ENCODE results near the gene SAFB2.
"Not testable (repeated sequence)": the region's sequence is repeated elsewhere in the genome, so short reads cannot be mapped to it uniquely, and the experiment has no call there.

Gene SAFB2

DNA sequence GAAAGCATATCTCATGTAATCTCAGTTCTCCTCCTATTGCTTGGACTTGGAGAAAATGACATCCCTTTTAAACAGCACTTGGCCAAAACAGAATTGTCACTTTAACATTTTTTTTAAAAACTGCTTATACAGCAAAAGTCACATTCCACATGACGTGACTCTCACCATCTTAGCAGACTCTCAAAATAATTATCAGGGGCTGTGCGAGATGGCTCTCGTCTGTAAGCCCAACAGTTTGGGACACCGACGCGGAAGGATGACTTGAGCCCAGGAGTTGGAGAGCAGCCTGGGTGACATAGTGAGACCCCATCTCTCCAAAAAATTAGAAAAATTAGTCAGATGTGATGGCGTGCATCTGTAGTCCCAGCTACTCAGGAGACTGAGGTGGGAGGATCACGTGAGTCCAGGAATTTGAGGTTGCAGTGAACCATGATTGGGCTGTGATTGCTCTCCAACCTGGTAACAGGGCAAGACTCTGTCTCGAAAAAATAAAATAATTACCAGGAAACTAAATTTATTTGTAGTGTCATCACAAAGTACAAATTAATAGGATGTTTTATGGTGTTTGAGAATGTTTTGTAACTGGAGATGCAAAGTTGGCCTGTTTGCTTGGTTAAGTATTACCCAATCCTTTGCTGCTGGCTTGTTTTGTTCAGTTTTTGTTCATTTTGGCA is 9.1 kb upstream of the SAFB2 start:
- DNase-seq: no peak

GRCh38 chr19:5628919-5629481 is 6.4 kb upstream of the SAFB2 start:
- DNase-seq: no peak

GRCh38 chr19:5628461-5628860 is 5.9 kb upstream of the SAFB2 start:
- DNase-seq: no peak

GRCh38 chr19:5627395-5627904 is 4.9 kb upstream of the SAFB2 start:
- DNase-seq: peak; percentile 17

DNA sequence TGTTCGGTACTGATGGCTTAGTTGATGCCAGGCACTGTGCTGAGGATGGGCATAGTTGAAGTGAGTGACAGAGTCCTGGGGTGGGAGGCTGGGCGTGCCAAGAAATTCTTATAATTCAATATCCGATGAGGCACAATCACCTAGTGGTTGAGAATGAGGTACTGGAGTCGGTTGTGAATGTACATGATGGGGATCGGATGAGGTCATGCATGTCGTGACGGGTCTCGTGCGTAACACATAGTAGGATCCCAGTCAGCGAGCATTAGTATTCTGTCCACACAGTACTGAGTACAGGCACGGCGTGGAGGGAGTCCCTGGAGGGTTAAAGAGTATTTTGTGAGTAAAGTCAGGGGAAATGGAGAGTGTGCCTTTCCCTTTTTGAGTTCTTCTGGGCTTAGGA is 3.1 kb upstream of the SAFB2 start:
- no peak for DNase-seq

GRCh38 chr19:5624741-5625278 is 2.2 kb upstream of the SAFB2 start:
- DNase-seq: no peak

DNA sequence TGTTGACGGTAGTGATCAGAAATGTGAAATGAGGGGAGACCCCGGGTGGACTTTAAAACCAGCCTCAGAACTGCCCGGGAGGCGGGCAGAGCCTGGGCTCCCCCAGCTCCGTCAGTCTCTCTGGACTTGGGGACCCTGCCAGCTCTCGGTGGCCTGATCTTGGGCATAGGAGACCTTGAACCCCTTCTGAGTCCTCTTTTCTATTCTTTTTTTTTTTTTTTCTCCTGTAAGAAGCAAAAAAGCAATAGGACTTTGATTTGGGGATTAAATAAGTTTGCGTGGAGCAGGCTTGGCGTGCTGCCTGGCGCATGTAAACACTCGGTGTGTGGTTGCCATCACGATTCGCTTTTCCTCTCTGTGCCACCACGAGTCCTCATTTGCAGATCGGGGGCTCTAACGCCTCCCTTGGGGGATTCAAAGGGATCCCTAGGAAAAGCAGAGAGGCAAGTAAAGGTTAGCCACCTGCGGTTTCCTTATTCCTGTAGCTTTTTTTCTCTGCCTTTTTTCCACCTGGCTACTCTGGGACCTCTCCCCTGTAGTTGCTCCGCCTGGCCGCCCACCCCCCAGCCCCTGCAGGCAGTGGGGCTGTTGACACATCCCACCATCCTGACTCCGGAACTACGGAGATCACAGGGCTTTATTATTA is 1.6 kb upstream of the SAFB2 start:
- DNase-seq: no peak

DNA sequence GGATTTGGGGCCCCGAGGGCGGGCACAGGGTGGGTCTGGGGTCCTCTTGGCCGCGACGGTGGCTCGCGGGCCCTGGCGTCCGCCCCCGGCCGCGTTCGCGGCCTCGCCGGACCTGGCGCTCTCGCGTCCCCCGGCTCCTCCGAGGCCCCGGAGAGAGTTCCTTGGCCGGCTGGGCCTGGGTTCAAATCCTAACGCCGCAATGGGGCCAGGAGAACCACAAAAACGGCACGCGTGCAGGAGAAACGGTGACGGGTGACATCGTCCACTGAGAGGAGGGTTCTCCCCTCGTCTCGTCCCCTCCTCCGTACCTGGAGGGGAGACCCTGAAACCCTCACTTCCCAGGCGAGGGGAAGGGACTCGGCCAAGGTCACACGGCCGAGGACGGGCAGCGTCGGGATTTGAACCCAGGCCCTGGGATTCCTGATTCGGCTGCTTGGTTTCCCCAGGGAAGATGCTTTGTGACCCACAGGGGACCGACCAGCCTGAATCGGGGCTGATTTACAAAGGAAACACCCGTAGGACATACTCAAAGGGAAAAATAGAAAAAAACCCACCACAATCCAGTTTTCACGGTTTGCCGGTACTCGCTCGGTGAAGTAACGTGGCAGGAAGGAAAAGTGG is 931 bp upstream of the SAFB2 start:
- no peak for DNase-seq

- DNase-seq: no peak
Measured at GRCh38 chr19:5621945-5622464, 571 bp downstream of the SAFB2 start.

DNA sequence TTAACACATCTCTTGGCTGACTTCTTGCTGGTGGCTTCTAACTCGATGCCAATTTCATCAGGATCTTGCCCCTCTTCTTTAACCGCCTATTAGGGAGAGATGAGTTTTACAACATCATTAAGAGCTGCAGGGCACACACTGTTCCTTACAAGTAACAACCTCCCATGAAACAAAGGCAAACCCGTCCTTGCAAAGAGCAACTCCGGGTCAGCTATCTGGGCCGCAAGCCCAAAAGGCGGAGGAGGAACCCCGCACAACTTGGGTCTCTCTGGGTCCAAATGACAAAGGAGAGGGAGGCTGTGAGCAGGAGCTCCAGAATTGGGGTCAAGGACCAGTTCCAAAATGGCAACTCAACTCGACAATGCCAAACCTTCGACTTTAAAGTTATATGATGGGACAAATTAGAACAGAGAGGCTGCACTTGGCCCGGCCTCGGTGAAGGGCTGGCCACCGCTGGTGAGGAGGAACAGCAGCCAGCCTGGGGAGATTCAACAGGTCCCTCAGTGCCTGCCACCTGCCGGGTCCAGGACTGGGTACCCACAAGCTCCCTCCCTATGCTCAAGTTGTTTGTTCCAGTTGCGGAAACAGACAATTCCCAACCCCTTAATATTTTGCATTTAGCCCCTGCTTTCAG is 1.1 kb downstream of the SAFB2 start:
- no peak for DNase-seq

DNA sequence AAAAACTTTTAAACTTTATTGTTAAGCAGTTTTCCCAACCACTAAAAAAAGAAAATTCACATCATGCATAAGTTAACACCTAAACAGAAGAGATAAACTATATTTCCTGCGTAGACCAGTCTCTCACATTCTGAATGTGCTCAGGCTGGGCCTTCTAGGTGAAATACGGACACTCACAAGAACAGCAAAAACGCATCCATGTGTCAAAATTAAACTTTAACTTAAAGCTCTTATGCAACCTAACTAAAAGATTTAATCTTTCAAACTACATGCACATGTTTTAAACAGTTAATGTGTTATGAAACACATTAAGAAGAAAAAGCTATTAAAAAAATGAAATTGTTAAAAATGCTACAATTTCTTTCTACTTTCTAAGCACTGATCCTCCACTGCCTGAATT is 2.6 kb downstream of the SAFB2 start:
- no peak for DNase-seq

DNA sequence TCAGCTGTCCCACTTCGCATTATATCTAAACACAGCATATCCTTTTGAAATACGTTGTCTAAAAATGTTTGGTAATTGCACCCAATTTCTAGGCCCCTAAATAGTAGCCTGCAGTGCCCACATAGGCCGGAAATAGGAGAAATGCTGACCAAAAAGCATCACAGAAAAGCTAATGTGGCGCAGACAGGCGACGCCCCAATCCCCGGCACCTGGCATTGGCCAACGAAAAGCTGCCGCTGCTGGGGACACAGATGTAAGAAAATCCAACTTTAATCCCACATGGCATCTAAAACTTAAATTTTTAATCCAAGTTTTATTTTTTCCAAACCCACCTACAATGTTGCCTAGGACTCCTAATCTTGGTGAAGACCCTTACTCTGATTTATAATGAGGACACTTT is 4.0 kb downstream of the SAFB2 start:
- DNase-seq: no peak

GRCh38 chr19:5617080-5617479 is 5.5 kb downstream of the SAFB2 start:
- DNase-seq: no peak

- DNase-seq: no peak
Measured at GRCh38 chr19:5615756-5616327, 6.7 kb downstream of the SAFB2 start.

- DNase-seq: no peak
Measured at GRCh38 chr19:5612891-5613865, 9.4 kb downstream of the SAFB2 start.

DNA sequence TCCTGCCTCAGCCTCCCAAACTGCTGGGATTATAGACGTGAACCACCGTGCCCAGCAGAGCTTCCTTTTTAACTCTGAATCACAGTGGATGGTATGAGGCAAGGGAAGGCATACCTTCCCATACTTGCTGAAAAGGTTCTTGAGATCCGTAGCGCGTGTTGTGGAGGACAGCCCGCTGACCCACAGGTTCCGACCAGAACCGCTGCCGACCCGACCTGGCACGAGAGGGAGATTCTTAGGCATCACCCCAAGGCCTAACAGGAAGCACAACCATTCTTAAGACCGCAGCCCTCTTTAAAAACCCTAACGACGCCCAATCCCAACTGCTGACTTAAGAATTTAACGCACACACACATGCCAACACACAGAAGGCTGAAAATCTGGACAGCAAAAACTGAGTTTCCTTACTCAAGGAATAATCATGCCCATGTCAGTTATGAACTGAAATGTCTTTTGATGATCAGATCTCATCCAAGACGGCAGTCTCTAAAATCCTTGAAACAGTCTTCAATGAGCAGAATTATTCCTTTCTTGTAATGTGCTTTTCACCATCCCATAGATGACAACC is 12.6 kb downstream of the SAFB2 start:
- DNase-seq: no peak

- not testable (repeated sequence) for DNase-seq
Measured at GRCh38 chr19:5608766-5609165, 13.8 kb downstream of the SAFB2 start.

- no peak for DNase-seq
Measured at GRCh38 chr19:5608291-5608690, 14.3 kb downstream of the SAFB2 start.

DNA sequence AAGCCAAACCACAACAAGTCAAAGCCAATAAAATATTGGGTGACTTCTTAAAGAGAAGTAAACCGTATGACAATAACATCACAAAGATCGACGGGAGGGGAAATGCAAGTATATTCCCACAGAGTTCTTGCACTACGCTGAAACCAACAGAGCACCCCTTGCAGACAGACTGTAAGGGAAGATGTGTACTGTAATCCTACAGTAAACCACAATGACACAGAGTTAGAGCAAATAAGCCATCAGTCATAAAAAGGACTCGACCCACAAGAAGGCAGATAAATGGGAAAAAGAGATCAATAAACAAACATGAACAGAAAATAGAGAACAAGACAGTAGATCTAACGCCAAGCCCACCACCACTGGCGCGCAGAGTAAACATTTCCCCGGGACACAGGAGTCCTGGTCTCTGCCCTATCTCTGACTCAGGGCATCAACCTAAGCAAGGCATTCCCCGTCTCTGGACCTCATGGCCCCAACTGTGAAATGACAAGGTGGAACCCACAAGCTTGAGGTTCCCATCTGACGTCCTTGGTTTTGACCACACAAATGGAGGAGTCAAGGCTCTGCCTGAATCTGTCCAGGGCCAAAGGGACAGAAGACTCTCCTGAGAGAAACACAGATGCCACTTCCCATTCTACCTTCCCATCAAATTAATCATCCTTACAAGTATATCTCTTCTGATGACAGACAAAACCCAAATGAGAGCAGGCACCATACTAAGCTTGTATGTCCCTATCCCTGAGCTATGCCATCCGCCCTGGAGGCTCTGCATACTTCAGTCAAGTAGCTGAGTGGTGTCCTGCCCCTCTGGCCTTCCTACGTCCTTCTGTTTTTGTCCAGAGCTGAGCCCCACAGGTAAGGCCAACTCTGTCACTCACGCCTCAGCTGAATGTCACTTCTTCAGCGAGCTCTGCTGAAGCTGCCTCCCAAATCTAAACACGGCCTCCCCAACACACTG is 15.0 kb downstream of the SAFB2 start:
- no peak for DNase-seq

- no peak for DNase-seq
Measured at GRCh38 chr19:5605362-5605761, 17.2 kb downstream of the SAFB2 start.

All from NCI-H2227 treated with DMSO at 0.1 percent for 48 hours (cell line).